HG02610 (cell line): ENCODE measurements around the gene RAPH1.
"Not testable (repeated sequence)": the region's sequence is repeated elsewhere in the genome, so short reads cannot be mapped to it uniquely, and the experiment has no call there.

Source experiments
- ATAC-seq: cut with Tn5 transposase; IDR thresholded peaks from one replicate; pipeline ENCODE4 v1.9.1; 2021; ENCODE audit warnings: mild to moderate bottlenecking, moderate library complexity; ENCODE audit not compliant: unreplicated experiment

The RAPH1 gene

GRCh38 chr2:203372706-203373105 lies 162.4 kb downstream of the RAPH1 start:
- ATAC-seq: not testable (repeated sequence)

- ATAC-seq: no peak
These were observed 168.2 kb downstream of the RAPH1 start for GRCh38 chr2:203366639-203367466.

- ATAC-seq: no peak
These were observed 173.2 kb downstream of the RAPH1 start for GRCh38 chr2:203361922-203362321.

GRCh38 chr2:203361495-203361894 lies 173.6 kb downstream of the RAPH1 start:
- ATAC-seq: no peak

GRCh38 chr2:203360833-203361430 lies 174.2 kb downstream of the RAPH1 start:
- ATAC-seq: no peak

GRCh38 chr2:203359450-203359849 lies 175.7 kb downstream of the RAPH1 start:
- ATAC-seq: no peak

GRCh38 chr2:203354966-203355365 lies 180.1 kb downstream of the RAPH1 start:
- ATAC-seq: no peak

- ATAC-seq: no peak
These were observed 182.4 kb downstream of the RAPH1 start for GRCh38 chr2:203352604-203353255.

- ATAC-seq: no peak
These were observed 187.7 kb downstream of the RAPH1 start for GRCh38 chr2:203347375-203347774.

- ATAC-seq: no peak
These were observed 188.5 kb downstream of the RAPH1 start for GRCh38 chr2:203346612-203347011.

- ATAC-seq: no peak
These were observed 190.4 kb downstream of the RAPH1 start for GRCh38 chr2:203344667-203345066.
